Endometrial microvascular endothelial cells (primary cell): ENCODE results near the gene TCF7L2. TPM values are rescaled to one million over a fixed set of nuclear protein-coding genes. Genes with fewer than 3 reads are reported as not detected.

Experiments used
- in situ Hi-C: cut with HindIII; loops from 2 replicates; pipeline ENCODE4 v1.10.0; 2017; ENCODE audit warnings: low sequenced_read_pairs, low pct_unique_long_range_greater_than_20kb; ENCODE audit errors: inconsistent ontology term
- total RNA-seq: library from RNA; depleted of rRNA; stranded (reverse); fragments of >200 nt; gene quantifications from one replicate; pipeline ENCODE4 v1.2.3, GENCODE V29; 2015; ENCODE audit errors: inconsistent ontology term

Gene TCF7L2
- total RNA-seq, 1 donor from 2014 or later = 3.8 TPM

DNA sequence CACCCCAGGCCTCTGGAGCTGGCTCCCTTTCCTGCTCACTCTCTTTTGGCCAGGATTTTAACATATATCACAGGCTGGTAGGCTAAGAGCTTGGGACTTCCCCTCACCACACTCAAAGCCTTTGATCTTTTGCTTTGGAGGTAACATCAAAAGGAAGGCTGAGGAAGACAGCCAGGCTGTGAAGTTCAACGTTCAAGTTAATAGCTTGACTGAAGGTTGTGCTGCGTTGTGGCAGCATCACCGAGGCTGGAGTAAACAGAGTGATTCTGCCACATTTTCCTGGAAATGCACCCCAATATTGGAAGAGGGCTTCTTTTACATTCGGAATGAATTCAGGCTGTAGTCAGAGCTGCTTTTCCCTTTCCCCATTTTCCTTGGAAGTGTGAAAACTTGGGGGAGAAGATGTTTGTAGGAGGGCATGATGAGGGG, 57.3 kb downstream of the TCF7L2 start:
- in situ Hi-C loops = no loop called here

DNA sequence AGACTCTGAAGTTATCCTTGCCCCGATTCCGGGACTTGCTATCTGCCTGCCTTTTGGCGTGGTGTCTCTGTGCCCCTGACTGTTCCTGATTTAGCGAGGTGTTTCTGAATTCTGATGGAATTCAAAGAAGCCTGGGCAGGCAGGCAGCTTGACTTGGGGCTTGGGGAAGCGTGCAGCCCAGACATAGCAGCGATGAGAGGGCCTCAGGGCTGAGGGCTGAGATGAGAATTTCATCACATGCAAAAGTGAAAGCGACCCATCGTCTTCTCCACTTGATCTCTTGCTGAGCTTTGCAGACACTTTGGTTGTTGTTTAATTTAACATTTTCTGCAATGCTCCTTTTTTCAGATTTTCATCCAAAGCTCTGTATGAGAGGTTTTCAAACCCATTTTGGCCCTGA, 57.8 kb downstream of the TCF7L2 start:
- in situ Hi-C loops = no loop called here

DNA sequence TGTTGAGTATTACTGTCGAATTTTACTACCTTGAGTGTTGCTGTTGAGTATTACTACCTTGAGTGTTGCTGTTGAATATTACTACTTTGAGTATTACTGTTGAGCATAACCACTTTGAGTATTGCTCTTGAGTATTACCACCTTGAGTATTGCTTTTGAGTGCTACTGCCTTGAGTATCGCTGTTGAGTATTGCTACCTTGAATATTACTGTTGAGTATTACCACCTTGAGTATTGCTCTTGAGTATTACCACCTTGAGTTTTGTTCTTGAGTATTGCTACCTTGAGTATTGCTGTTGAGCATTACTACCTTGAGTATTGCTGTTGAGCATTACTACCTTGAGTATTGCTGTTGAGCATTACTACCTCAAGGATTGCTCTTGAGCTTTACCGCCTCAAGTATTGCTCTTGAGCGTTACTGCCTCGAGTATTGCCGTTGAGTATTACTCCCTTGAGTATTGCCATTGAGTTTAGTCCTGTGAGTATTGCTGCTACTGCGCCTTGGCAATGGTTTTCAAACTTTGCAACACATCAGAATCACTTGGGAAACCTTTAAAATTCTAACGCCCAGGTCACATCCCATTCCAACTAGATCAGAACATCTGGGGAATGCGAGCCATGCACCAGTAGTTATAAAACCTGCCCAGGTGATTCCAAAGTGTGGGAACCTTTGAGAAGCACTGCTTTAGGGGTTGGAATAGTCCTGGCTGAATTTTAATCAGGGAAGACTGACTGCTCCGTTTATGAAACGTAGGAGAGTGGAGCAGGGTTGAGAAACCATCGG, 61.7 kb downstream of the TCF7L2 start:
- in situ Hi-C loops = no loop called here

DNA sequence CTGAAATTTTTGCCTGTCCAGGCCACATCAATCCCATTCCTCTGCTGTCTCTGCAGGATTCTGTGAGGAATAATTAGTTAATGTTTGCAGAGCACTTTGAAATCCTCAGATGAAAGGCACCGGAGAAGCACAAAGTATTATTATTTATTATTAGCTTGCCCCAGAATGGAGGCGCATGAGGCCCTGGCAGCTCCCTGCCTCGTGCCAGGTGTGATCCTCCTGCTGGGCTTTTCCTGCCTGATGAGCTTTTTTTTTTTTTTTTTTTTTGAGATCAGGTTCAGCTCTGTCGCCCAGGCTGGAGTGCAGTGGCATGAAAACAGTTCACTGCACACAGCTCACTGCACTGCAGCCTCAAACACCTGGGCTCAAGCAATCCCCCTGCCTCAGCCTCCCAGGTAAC, 65.2 kb downstream of the TCF7L2 start:
- in situ Hi-C loops = no loop called here

DNA sequence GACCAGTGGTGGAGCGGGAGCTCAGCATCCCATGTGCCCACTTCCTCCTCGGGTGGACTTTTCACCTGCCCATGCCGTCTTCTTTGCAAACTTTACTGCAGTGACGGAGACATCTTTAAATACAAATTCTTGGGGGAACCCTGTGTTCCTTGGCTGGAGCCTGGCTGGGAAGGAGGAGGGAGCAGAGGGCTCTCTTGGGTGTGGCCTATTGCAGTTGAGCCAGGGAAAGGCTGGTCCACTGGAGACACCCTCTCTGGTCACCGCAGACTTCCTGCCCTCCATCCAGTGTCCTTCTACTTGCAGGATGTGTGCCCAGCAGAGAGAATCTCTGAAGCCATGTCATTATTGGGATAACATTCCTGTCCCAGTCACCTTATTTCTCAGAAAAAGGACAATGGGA, 67.3 kb downstream of the TCF7L2 start:
- in situ Hi-C loops = no loop called here

DNA sequence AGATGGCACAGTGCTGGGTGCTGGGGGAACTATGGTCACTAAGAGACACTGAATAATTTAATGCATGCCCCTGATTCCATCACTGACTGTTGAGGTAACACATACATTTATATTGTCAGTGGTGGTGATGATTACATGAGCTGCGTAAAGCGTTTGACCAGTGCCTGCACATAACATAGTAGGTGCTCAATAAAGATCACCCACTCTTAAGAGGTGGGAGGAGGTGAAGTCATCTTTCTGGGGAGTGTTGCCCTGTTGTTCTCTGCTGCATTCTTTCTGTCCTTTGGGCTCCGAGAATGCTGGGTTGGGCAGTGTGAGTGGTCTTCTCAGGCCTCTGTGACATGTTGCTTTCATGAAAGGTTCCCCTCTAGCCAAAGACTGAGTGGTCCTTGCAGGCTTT, 68.0 kb downstream of the TCF7L2 start:
- in situ Hi-C loops = no loop called here

DNA sequence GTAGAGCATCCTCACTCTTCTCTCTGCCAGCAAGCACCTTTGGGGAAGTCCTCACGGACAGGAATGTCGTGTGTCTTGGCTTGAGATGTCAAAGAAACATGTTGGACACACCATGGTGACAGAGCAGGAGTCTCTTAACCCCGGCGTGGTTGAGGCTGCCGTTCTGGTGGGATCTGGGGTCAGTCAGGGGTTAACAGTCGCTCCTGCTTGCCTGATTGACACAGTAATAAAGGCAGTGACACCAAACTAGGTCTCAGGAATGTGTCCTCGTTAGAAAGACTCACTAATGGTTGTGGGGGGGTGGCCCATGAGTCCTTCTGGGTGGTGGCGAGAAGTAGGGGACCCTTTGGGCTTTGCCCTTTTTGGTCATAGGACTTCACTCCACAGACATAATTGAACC, 69.0 kb downstream of the TCF7L2 start:
- in situ Hi-C loops = no loop called here

DNA sequence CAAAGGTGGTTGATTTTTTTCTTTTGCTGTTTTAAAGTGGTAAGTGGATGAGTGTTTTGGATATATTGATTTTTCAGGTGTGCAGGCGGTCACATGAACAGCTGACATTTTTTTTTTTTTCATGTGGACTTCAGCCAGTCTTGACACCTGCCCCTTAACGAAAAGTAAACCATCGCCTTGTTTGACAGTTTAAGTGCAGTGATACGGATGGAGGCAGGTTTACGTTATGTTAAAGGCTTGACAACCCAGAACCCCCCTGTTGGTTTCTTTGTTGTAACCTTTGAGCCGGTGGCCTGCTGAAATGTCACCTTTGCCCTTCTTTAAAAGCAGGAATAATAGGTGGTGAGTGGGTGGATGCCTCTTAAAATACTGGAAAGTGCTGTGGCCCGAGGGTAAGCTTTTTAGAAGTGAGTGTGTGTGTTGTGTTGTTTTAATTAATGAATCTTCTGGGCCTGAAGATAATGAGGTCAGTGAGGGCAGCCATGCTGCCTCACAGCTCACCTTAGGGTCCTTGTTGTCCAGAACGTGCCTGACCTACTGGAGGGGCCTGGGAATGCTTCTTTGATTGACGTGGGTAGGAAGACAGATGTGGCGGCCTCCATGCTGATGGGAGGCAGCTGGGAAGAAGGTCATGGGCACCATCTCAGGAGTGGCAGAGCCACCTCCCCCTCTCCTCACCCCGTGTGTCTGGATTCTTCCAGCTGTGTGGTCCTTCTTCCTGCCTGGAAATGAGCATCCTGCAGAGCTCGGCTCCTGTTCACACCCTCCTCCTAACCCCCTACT, 69.8 kb downstream of the TCF7L2 start:
- in situ Hi-C loops = no loop called here

DNA sequence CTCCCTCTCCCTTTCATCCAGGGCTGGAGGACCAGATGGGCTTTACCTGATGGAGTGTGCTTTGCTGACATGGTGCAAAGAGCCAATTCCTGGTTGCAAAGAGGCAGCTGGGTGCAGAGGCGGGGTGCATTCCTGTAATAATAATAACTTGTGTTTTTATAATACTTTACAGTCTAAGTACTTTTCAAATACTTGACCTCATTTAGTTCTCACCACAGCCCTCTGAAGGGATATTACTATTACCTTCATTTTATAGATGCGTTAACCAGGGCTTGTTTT, 70.4 kb downstream of the TCF7L2 start:
- in situ Hi-C loops = no loop called here

DNA sequence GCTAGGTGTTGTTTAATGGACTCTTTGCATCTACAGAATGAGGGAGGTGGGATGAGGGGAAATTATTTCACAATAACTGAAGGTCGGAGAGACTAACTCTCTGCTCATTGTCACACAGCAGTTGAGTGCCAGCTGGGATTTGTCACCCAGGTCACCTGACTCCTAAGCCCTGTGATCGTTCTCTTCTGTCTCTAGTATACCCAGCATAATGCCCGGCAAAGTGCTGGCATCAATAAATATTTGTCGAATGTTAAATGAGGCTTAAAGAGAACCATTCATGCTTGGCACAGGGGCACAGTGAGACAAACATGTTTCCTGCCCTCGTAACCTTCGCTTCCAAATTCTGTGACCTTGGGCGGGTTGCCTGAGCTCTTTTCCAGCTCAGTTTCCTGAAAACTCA, 70.8 kb downstream of the TCF7L2 start:
- in situ Hi-C loops = no loop called here

DNA sequence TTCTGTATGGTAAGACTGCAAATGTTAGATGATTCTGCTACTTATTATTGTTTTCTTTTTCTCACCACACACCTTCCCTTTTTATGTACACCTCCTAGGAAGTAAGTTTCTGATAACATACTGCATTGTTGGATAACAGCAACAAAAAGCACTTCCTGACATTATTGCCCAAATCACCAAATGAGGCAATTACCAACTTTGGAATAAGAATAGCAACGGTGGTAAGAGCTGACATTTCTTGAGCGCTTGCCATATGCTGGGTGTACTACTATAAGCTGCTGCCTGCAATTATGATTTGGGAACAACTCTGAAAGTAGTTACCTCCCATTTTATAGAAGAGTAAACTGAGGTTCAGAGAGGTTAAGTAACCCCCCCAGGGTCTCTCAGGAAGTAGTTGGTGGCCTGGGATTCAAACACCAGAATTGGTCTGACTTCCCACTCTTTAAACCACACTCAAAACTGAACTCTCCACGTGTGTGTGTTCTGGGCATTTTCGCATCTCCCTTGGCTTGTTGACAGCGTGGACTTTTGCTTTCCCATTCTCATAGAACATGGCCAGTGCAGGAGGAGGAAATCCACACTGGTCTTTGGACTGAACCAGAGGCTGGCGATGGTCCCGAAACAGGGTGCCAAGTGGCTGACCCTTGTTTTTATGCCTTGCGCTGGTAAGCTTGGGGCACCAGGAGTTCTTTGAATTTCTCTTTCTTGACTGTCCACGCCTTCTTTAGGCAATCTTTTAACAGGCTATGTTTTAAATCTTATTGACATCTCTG, 71.4 kb downstream of the TCF7L2 start:
- in situ Hi-C loops = no loop called here

DNA sequence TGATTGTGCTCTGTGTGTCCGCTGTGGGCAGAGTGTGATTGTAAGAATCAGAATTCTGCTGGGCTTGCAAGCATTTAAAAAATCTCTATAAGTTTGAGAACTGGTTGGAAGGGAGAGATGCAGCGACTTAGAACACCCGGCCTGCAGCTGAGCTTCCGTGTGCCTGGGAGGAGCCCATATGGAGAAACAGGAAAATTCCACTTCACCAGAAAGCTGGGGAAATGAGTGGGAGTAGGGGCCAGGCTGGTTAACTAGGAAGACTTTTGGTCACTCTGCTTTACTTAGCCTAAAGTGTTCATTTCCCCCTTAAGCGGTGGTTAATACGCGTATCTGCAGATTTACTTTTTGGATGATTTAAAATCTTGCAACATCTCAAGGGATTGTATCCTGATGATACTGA, 72.2 kb downstream of the TCF7L2 start:
- in situ Hi-C loops = no loop called here

DNA sequence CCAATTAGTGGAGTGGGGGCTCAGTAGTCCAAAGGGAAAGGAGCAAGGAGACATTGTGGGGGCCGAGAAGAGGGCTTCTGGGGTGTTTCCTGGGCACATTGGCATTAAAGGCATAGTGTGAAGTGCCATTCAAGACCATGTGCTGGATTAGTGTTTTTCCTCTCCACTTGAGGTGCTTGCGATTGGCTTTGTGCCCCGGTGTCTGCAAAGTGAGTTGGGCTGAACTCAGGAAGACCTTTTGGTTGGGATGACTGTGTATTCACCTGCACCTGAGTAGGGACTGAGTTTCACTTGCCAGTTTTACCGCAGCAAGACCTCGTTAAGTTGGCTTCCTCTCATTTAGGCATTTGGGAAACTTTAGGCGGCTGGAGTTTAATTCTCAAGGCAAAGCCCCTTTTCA, 73.0 kb downstream of the TCF7L2 start:
- in situ Hi-C loops = no loop called here

DNA sequence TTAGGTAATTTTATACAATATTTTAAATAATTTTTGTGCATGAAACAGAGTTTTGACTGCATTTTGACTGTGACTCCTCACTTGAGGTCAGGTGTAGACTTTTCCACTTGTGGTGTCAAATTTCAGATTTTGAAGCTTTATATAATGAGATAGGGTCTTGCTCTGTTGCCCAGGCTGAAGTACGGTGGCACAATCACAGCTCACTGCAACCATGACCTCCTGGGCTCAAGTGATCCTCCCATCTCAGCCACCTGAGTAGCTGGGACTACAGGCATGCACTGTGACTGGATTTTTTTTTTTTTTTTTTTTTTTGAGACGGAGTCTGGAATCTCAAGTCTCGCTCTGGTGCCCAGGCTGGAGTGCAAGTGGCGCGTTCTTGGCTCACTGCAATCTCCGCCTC, 74.9 kb downstream of the TCF7L2 start:
- in situ Hi-C loops = no loop called here

DNA sequence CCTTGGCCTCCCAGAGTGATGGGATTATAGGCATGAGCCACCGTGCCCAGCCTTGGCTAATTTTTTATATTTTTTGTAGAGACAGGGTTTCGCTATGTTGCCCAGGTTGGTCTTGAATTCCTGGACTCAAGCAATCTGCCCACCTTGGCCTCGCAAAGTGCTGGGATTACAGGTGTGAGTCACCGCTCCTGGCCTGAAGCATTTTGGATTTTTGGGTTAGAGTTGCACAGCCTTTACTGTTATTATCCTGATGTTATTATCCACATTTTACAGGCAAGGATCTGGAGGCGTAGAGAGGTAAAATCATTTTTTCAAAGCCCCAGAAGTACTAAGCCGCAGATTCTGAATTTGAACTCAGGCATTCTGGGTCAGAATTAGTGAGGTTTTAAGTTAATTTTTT, 75.4 kb downstream of the TCF7L2 start:
- in situ Hi-C loops = no loop called here

DNA sequence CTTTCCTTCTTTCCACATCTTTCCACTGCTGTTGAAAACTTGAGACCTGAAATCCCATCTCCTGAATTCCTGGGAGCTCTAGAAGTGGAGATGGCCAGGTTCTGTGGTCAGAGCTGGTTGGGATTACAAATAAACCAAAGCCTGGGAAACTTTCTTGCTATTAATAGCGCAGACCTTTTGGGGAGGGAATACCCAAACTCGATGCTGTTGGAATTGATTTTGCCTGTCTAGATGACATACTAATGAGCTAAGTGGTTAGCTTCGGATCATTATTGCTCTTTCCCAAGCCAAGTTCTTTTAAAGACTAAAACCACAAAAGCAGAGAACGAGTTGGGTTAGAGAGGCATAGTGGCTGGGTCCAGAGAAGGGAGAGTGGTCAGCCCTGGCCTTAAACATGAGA, 76.6 kb downstream of the TCF7L2 start:
- in situ Hi-C loops = no loop called here

DNA sequence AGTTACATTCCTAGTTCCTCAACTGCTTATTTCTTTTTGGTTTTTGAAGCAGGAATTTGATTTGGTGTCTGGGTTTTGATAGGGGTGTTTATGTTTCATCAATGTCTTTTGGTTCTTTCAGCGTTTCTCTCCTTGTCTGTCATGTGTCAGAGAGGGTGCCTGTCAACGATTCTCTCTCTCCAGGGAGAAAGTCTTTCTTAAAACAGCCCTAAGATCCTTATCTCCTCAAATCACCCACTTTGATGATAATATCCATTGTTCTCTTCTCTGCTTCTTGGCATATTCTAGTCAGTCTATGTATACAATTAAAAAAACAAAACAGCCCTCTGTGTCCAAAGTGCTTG, 77.2 kb downstream of the TCF7L2 start:
- in situ Hi-C loops = no loop called here

DNA sequence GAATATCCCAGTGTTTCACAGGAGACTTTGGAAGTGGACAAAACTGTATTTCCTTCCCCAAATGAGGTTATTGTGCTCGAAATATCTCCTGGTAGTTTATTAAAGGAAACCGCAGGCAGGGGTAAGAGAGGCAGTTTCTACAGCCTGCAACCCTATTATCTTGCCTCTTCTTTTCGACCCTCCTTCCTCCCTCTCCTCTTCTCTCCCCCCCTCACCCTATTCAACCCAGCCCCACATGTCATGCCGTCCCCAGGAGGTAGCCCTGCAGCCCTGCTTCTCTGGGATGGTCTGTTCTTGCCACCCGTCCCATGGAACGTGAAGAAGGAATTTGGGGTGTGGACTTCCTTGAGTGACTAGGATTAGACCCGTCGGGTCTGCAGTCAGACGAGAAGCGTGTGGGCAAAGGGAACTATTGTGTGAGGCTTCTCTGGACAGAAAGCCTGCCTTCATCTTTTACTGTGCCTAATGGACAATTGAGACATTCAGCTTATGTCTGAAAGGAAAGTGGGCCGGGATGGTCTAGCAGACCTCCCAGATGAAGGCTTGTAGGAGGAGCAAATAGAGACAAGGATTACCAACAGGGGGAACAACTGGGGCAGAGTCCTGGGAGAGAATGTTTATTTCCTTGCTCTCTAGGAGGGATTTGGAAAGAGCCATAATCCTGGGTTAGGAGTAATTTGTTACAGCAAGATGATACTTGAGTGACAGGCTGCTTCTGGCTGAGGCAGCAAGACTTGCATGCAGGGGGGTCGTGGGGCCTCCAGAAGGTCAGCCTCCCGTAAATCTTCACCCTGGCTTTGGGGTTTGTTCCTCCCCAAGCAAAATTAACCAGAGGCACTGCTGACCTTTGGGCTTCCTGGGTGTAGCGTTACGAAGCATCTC, 77.8 kb downstream of the TCF7L2 start:
- in situ Hi-C loops = no loop called here
